ENCODE results near the gene SLC39A11. TPM values are rescaled to one million over a fixed set of nuclear protein-coding genes. Genes with fewer than 3 reads are reported as not detected.
A peak's percentile ranks its signal among the peaks of the same experiment; 100 is the strongest.

Gene SLC39A11
- total and polyA plus RNA-seq, 2 donors (not counting 1 experiment from before 2014, with no cell fraction given): 12.7 to 27.4 TPM

GRCh38 chr17:73010414-73010813, 82.1 kb downstream of the SLC39A11 start:
- Histone ChIP-seq H3K27ac (ENCODE audit: insufficient read depth, low read length) (no peak overlapping the region), H3K27me3 (ENCODE audit: control insufficient read depth, insufficient read depth, low read length) (no peaks in the 10 kb centered on the region), H3K79me2 (ENCODE audit: control insufficient read depth, insufficient read depth, low read length) (no peaks in the 10 kb centered on the region), H3K4me3 (replicated peaks in 1 of 4; ENCODE audit: control extremely low read depth in 1 of 4, insufficient read depth in 1 of 4, low read depth in 3 of 4, low read length in 4 of 4) (no peak overlapping the region), H3K4me1 (ENCODE audit: control insufficient read depth, extremely low read depth, insufficient read depth, low read length) (no peaks in the 10 kb centered on the region), H2AFZ (ENCODE audit: low read length) (no peak overlapping the region), H3K36me3 (ENCODE audit: control insufficient read depth, insufficient read depth, low read length) (no peaks in the 10 kb centered on the region), H3K4me2 (ENCODE audit: extremely low read depth, insufficient read depth, low read length) (no peak overlapping the region), H3K9ac (ENCODE audit: insufficient read depth, low read length) (no peak overlapping the region), H3K9me3 (ENCODE audit: control insufficient read depth, insufficient read depth, low read depth, low read length) (no peaks in the 10 kb centered on the region), H4K20me1 (ENCODE audit: control insufficient read depth, extremely low read depth, insufficient read depth, low read length) (no peaks in the 10 kb centered on the region)
- no peak for TF ChIP-seq EZH2 (IDR thresholded peaks at IDR 0.05; ENCODE audit: low read length, missing control alignments)
- TF ChIP-seq, protein P1, sequence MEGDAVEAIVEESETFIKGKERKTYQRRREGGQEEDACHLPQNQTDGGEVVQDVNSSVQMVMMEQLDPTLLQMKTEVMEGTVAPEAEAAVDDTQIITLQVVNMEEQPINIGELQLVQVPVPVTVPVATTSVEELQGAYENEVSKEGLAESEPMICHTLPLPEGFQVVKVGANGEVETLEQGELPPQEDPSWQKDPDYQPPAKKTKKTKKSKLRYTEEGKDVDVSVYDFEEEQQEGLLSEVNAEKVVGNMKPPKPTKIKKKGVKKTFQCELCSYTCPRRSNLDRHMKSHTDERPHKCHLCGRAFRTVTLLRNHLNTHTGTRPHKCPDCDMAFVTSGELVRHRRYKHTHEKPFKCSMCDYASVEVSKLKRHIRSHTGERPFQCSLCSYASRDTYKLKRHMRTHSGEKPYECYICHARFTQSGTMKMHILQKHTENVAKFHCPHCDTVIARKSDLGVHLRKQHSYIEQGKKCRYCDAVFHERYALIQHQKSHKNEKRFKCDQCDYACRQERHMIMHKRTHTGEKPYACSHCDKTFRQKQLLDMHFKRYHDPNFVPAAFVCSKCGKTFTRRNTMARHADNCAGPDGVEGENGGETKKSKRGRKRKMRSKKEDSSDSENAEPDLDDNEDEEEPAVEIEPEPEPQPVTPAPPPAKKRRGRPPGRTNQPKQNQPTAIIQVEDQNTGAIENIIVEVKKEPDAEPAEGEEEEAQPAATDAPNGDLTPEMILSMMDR (conservative IDR thresholded peaks at IDR 0.05 in 1 of 2, IDR thresholded peaks at IDR 0.05 in 1 of 2; ENCODE audit: low read depth in 1 of 2, low read length in 2 of 2): no peak
- DNase-seq (ENCODE audit: low read depth in 2 of 2): no peak

DNA sequence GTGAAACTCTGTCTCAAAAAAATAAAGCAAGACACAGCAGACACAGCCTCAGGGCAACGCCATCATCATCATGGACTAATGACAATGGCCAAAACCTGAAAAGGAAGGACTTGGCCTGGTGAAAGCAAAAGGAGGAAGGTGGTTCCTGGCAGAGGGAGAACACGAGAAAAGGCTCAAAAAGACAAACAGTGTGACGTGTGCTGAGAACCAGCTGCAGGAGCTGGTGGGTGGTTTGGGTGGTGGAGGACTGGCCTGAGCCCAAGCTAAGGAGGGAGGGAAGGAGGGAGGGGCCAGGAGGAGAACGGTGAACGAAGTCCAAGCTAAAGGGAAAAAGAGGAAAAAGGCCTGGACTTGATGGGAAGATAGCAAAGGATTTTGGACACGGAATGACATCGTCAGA, 85.1 kb downstream of the SLC39A11 start:
- Histone ChIP-seq H3K36me3 (ENCODE audit: control insufficient read depth, insufficient read depth, low read length) (no peaks in the 10 kb centered on the region), H4K20me1 (ENCODE audit: control insufficient read depth, extremely low read depth, insufficient read depth, low read length) (no peaks in the 10 kb centered on the region), H3K4me2 (ENCODE audit: extremely low read depth, insufficient read depth, low read length) (no peak overlapping the region), H3K79me2 (ENCODE audit: control insufficient read depth, insufficient read depth, low read length) (no peaks in the 10 kb centered on the region), H3K4me3 (replicated peaks in 1 of 4; ENCODE audit: control extremely low read depth in 1 of 4, insufficient read depth in 1 of 4, low read depth in 3 of 4, low read length in 4 of 4) (no peak overlapping the region), H3K4me1 (ENCODE audit: control insufficient read depth, extremely low read depth, insufficient read depth, low read length) (no peaks in the 10 kb centered on the region), H3K9ac (ENCODE audit: insufficient read depth, low read length) (no peak overlapping the region), H3K27me3 (ENCODE audit: control insufficient read depth, insufficient read depth, low read length) (no peaks in the 10 kb centered on the region), H2AFZ (ENCODE audit: low read length) (no peak overlapping the region), H3K27ac (ENCODE audit: insufficient read depth, low read length) (no peak overlapping the region), H3K9me3 (ENCODE audit: control insufficient read depth, insufficient read depth, low read depth, low read length) (no peaks in the 10 kb centered on the region)
- peak; percentile 67 to 70 for DNase-seq (ENCODE audit: low read depth in 2 of 2)
- no peak for TF ChIP-seq EZH2 (IDR thresholded peaks at IDR 0.05; ENCODE audit: low read length, missing control alignments)
- TF ChIP-seq, protein P1 (conservative IDR thresholded peaks at IDR 0.05 in 1 of 2, IDR thresholded peaks at IDR 0.05 in 1 of 2; ENCODE audit: low read depth in 1 of 2, low read length in 2 of 2): no peak

GRCh38 chr17:73005360-73005759, 87.1 kb downstream of the SLC39A11 start:
- no peaks in the 10 kb centered on the region for H3K27me3 ChIP-seq (ENCODE audit: control insufficient read depth, insufficient read depth, low read length)
- no peak overlapping the region for H2AFZ ChIP-seq (ENCODE audit: low read length)
- no peak overlapping the region for H3K9ac ChIP-seq (ENCODE audit: insufficient read depth, low read length)
- H3K36me3 ChIP-seq (ENCODE audit: control insufficient read depth, insufficient read depth, low read length): no peaks in the 10 kb centered on the region
- H3K4me3 ChIP-seq (replicated peaks in 1 of 4; ENCODE audit: control extremely low read depth in 1 of 4, insufficient read depth in 1 of 4, low read depth in 3 of 4, low read length in 4 of 4): no peak overlapping the region
- H3K79me2 ChIP-seq (ENCODE audit: control insufficient read depth, insufficient read depth, low read length): no peaks in the 10 kb centered on the region
- no peak overlapping the region for H3K27ac ChIP-seq (ENCODE audit: insufficient read depth, low read length)
- no peaks in the 10 kb centered on the region for H4K20me1 ChIP-seq (ENCODE audit: control insufficient read depth, extremely low read depth, insufficient read depth, low read length)
- DNase-seq (ENCODE audit: low read depth in 2 of 2): no peak
- no peaks in the 10 kb centered on the region for H3K9me3 ChIP-seq (ENCODE audit: control insufficient read depth, insufficient read depth, low read depth, low read length)
- no peaks in the 10 kb centered on the region for H3K4me1 ChIP-seq (ENCODE audit: control insufficient read depth, extremely low read depth, insufficient read depth, low read length)
- no peak overlapping the region for H3K4me2 ChIP-seq (ENCODE audit: extremely low read depth, insufficient read depth, low read length)
- TF ChIP-seq EZH2 (IDR thresholded peaks at IDR 0.05; ENCODE audit: low read length, missing control alignments): no peak
- TF ChIP-seq, protein P1 (conservative IDR thresholded peaks at IDR 0.05 in 1 of 2, IDR thresholded peaks at IDR 0.05 in 1 of 2; ENCODE audit: low read depth in 1 of 2, low read length in 2 of 2): no peak

All from fibroblast of lung (primary cell).